SH-SY5Y (cell line): Measurements from ENCODE around the gene TRIL.

ENCODE experiments used
- GATA2 ChIP-seq: IDR thresholded peaks from 2 replicates; pipeline ENCODE4 v1.6.1; 2011; ENCODE audit warnings: mild to moderate bottlenecking, low read depth, low read length
- GATA3 ChIP-seq: IDR thresholded peaks from 2 replicates; pipeline ENCODE4 v1.6.1; 2011; ENCODE audit warnings: low read depth, mild to moderate bottlenecking, low read length, moderate library complexity

GRCh38 chr7:28920424-28920823 lies 37.7 kb downstream of the TRIL start:
- TF ChIP-seq GATA2 = no peak
- no peak for TF ChIP-seq GATA3
